ENCODE data around the gene PLXDC2.

DNA sequence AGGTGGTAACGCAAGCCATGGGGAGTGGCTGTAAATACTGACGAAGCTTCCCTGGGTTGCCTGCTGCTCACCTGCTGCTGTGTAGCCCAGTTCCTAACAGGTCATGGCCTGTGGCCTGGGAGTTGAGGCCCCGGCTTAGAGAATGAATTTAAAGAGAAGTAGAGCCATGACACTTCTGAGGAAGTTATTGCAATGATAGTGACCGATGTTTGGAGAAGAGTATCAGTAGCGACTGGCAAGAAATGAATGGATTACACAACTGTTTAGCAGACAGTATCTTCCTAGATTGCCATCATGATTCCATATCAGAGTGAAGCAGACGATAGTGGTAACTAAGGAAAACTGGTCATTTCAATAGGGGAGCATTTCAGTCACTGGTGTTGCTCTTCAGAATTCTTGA lies 249.6 kb downstream of the PLXDC2 start:
- TF ChIP-seq HDGF (IDR thresholded peaks at IDR 0.05; ENCODE audit: borderline replicate concordance) (no peak), ZNF384 (IDR thresholded peaks at IDR 0.05) (no peak), BHLHE40 (IDR thresholded peaks at IDR 0.05; ENCODE audit: borderline replicate concordance) (no peak), SP1 (IDR thresholded peaks at IDR 0.05) (no peak), FOXK2 (IDR thresholded peaks at IDR 0.05) (no peak), SUZ12 (IDR thresholded peaks at IDR 0.05) (no peak), NFRKB (IDR thresholded peaks at IDR 0.05) (no peak), FOXM1 (IDR thresholded peaks at IDR 0.05; ENCODE audit: borderline replicate concordance) (no peak), TARDBP (IDR thresholded peaks at IDR 0.05) (no peak), PKNOX1 (IDR thresholded peaks at IDR 0.05) (no peak), ELF4 (IDR thresholded peaks at IDR 0.05) (no peak), CTBP1 (IDR thresholded peaks at IDR 0.05; ENCODE audit: borderline replicate concordance) (no peak), ARNT (IDR thresholded peaks at IDR 0.05) (no peak)
